NCI-H146 (cell line): ENCODE data around the gene MYCBP.

Experiments
- DNase-seq: peaks from one replicate; lab custom pipeline; 2025; lab: John Stamatoyannopoulos, UW

The MYCBP gene

GRCh38 chr1:38820860-38821259 is 52.3 kb downstream of the MYCBP start:
- no peak for DNase-seq

DNA sequence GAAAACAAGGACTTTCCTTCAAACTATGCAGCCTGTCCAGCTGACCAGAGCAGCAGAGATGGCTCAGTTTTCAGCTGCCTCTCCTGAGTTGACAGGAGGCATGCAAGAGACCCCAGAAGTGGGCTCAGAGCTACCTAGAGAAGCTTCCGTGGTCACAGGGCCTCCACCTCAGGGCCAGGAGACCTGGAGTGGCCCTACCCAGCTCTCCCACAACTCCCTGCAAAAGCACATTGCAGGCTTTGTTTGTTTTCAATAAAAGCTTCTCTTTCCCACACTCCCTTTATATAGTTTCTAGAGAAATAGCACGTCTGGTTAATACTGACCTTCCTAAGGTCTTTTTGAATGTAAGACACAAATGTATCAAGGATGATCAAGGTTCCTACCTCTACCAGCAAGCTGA is 53.6 kb downstream of the MYCBP start:
- DNase-seq, result no peak

GRCh38 chr1:38819040-38819439 is 54.1 kb downstream of the MYCBP start:
- DNase-seq, result no peak

GRCh38 chr1:38818175-38818976 is 54.8 kb downstream of the MYCBP start:
- DNase-seq, result no peak

GRCh38 chr1:38817267-38818174 is 55.6 kb downstream of the MYCBP start:
- DNase-seq, result no peak

GRCh38 chr1:38815903-38816627 is 57.1 kb downstream of the MYCBP start:
- peak; percentile 25 for DNase-seq

GRCh38 chr1:38814984-38815464 is 58.1 kb downstream of the MYCBP start:
- no peak for DNase-seq

DNA sequence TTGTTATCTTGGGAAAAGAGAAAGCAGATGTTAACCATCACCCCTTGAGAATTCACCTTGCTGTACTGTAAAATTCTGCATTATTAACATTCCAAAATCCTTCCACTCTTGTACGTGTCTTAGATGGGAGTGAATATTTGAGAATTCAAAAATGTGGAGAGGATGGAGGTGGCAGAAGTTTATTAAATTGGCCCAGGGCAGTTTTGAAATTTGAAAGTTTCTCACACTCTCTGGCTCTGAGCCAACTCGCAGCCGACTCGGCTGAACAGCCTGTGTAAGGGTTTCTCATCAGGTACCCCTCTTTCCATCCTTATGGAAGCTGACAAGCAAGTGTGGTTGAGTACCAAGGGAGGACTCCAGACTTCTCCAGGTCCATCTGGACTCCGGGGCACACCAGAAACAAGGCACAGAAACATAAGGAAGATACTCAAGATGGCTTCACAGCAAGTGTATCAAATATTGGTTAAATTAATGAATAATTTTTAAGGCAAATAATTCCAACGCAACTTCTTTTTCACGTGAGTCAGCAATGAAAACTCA is 58.6 kb downstream of the MYCBP start:
- no peak for DNase-seq

GRCh38 chr1:38812981-38813380 is 60.2 kb downstream of the MYCBP start:
- no peak for DNase-seq
